NB4 (cell line): ENCODE results near the gene CLSTN1.

Experiments used
- POLR2A ChIP-seq: IDR thresholded peaks from 2 replicates; pipeline ENCODE4 v1.6.1; 2011; ENCODE audit warnings: mild to moderate bottlenecking; ENCODE audit not compliant: insufficient read length; ENCODE audit errors: extremely low read depth
- TF ChIP-seq, protein P1 (sequence below): IDR thresholded peaks from one replicate; pipeline ENCODE4 v1.5.1; 2012; ENCODE audit warnings: low read depth, low read length

DNA sequence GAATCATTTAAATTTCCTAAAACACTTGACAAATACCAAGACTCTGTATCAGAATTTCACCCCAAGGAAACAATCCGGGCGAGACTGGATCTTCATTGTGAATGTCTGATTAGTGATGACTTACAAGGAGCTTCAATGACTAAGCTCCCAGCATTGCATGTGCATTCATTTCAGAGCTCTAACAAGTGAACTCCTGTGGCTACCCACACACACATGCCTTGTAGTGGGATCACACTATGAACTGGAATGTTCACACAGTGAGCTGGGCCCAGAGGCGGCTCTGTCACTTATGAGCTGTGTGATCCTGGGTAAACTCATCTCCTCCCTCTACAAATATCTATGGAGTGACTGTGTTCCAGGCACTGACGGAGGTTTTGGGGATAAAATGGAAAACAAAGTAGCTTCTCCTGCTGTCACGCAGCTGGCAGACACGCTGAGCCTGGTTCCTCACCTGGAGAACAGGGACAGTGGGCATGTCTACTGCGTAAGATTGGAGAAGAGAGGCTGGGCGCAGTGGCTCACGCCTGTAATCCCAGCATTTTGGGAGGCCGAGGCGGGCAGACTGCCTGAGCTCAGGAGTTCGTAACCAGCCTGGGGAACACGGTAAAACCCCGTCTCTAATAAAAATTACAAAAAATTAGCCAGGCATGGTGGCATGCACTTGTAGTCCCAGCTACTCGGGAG lies 56.9 kb downstream of the CLSTN1 start:
- TF ChIP-seq, protein P1, sequence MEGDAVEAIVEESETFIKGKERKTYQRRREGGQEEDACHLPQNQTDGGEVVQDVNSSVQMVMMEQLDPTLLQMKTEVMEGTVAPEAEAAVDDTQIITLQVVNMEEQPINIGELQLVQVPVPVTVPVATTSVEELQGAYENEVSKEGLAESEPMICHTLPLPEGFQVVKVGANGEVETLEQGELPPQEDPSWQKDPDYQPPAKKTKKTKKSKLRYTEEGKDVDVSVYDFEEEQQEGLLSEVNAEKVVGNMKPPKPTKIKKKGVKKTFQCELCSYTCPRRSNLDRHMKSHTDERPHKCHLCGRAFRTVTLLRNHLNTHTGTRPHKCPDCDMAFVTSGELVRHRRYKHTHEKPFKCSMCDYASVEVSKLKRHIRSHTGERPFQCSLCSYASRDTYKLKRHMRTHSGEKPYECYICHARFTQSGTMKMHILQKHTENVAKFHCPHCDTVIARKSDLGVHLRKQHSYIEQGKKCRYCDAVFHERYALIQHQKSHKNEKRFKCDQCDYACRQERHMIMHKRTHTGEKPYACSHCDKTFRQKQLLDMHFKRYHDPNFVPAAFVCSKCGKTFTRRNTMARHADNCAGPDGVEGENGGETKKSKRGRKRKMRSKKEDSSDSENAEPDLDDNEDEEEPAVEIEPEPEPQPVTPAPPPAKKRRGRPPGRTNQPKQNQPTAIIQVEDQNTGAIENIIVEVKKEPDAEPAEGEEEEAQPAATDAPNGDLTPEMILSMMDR, result no peak
- no peak for TF ChIP-seq POLR2A
